Osteocyte (in vitro differentiated cells): ENCODE measurements around the gene ITGA3. TPM values are rescaled to one million over a fixed set of nuclear protein-coding genes. Genes with fewer than 3 reads are reported as not detected.

Experiments used
- DNase-seq: peaks from one replicate; pipeline ENCODE4 v3.0.0; 2021; ENCODE audit warnings: mixed read lengths; ENCODE audit not compliant: unreplicated experiment; ENCODE audit errors: extremely low spot score
- H3K27ac Mint-ChIP-seq: one replicate; pipeline ENCODE4 v1.8.0; 2021; ENCODE audit warnings: mild to moderate bottlenecking, mixed read lengths; ENCODE audit not compliant: unreplicated experiment
- H3K27me3 Mint-ChIP-seq: one replicate; pipeline ENCODE4 v1.8.0; 2021; ENCODE audit warnings: mixed read lengths; ENCODE audit not compliant: unreplicated experiment
- H3K36me3 Mint-ChIP-seq: one replicate; pipeline ENCODE4 v1.8.0; 2021; ENCODE audit warnings: mixed read lengths; ENCODE audit not compliant: unreplicated experiment
- H3K4me1 Mint-ChIP-seq: one replicate; pipeline ENCODE4 v1.8.0; 2021; ENCODE audit warnings: mixed read lengths; ENCODE audit not compliant: unreplicated experiment
- H3K4me3 Mint-ChIP-seq: one replicate; pipeline ENCODE4 v1.8.0; 2021; ENCODE audit warnings: mild to moderate bottlenecking, moderate library complexity, mixed read lengths; ENCODE audit not compliant: unreplicated experiment
- H3K9me3 Mint-ChIP-seq: one replicate; pipeline ENCODE4 v1.8.0; 2021; ENCODE audit warnings: mixed read lengths; ENCODE audit not compliant: unreplicated experiment
- total RNA-seq: library from RNA; stranded (reverse); gene quantifications from 2 replicates; pipeline ENCODE4 v1.2.1, GENCODE V29; 2021
- TF ChIP-seq, protein P1 (sequence below): fragments of 200-600 bp; sonication (generic); IDR thresholded peaks from 2 replicates; pipeline ENCODE4 v1.5.0; 2021; ENCODE audit warnings: antibody characterized with exemption, mild to moderate bottlenecking, moderate library complexity

ITGA3 gene
- total RNA-seq, 1 donor from 2014 or later, result 201 TPM

DNA sequence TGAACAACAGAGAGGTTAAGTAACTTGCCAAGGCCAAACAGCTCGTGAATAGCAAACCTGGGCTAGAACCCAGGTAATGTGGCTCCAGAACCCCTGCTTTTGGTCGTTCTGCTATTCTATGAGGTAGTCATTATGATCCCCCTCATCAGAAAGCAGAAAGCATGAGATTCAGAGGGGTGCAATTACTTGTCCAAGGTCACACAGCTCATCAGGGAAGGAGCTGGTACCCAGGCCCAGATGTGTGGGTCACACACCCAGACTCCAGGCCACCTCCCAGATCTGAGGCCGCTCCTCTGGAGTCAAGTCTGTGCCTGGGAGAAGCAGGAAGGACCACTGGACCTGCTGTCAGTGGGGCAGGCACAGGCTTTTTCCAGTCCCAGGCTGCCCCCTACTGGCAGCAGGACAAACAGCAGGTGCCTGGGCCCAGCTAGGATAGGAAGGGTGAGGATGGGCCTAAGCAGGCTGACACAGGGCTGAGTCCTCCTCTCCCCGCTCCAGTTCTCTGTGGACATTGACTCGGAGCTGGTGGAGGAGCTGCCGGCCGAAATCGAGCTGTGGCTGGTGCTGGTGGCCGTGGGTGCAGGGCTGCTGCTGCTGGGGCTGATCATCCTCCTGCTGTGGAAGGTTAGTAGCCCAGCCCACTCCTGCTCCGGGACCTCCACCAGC lies 31.5 kb downstream of the ITGA3 start:
- Mint-ChIP-seq H3K27me3 (no peaks in the 10 kb centered on the region), H3K36me3 (peaks cover 39% of the 10 kb centered on the region), H3K9me3 (no peaks in the 10 kb centered on the region), H3K27ac (no peak overlapping the region), H3K4me3 (no peak overlapping the region), H3K4me1 (no peaks in the 10 kb centered on the region)
- peak; percentile 93 for DNase-seq
- TF ChIP-seq, protein P1, sequence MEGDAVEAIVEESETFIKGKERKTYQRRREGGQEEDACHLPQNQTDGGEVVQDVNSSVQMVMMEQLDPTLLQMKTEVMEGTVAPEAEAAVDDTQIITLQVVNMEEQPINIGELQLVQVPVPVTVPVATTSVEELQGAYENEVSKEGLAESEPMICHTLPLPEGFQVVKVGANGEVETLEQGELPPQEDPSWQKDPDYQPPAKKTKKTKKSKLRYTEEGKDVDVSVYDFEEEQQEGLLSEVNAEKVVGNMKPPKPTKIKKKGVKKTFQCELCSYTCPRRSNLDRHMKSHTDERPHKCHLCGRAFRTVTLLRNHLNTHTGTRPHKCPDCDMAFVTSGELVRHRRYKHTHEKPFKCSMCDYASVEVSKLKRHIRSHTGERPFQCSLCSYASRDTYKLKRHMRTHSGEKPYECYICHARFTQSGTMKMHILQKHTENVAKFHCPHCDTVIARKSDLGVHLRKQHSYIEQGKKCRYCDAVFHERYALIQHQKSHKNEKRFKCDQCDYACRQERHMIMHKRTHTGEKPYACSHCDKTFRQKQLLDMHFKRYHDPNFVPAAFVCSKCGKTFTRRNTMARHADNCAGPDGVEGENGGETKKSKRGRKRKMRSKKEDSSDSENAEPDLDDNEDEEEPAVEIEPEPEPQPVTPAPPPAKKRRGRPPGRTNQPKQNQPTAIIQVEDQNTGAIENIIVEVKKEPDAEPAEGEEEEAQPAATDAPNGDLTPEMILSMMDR, result peak; percentile 97

DNA sequence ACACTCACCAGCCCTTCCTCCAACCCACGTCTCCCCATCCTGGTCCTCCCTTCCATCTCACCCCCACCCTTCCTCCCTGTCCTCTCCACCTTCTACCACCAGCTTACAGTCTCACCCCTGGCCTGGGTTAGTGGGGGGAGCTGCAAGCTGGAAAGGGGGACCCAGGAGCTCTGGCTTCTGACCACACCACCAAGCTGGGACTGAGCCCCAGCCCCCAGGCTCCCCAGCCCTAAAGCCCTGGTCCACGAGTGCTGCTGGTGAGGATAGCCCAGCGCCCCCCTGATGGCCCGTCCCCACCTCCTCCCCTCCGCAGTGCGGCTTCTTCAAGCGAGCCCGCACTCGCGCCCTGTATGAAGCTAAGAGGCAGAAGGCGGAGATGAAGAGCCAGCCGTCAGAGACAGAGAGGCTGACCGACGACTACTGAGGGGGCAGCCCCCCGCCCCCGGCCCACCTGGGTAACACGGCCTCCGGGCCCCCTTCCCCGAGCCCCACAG lies 32.0 kb downstream of the ITGA3 start:
- Mint-ChIP-seq H3K27ac (no peak overlapping the region), H3K27me3 (no peaks in the 10 kb centered on the region), H3K9me3 (no peaks in the 10 kb centered on the region), H3K36me3 (peaks cover 34% of the 10 kb centered on the region), H3K4me3 (no peak overlapping the region), H3K4me1 (no peaks in the 10 kb centered on the region)
- DNase-seq, result no peak
- TF ChIP-seq, protein P1, result no peak

DNA sequence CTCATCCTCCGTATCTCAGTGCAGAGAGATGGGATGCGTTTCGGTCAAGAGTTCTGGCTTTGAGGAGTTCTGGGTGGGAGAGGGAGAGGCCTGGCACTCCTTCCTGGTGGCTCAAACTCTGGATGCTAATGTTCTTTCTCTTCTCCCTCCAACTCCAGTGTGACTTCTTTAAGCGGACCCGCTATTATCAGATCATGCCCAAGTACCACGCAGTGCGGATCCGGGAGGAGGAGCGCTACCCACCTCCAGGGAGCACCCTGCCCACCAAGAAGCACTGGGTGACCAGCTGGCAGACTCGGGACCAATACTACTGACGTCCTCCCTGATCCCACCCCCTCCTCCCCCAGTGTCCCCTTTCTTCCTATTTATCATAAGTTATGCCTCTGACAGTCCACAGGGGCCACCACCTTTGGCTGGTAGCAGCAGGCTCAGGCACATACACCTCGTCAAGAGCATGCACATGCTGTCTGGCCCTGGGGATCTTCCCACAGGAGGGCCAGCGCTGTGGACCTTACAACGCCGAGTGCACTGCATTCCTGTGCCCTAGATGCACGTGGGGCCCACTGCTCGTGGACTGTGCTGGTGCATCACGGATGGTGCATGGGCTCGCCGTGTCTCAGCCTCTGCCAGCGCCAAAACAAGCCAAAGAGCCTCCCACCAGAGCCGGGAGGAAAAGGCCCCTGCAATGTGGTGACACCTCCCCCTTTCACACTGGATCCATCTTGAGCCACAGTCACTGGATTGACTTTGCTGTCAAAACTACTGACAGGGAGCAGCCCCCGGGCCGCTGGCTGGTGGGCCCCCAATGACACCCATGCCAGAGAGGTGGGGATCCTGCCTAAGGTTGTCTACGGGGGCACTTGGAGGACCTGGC lies 33.3 kb downstream of the ITGA3 start:
- no peak overlapping the region for H3K27ac Mint-ChIP-seq
- TF ChIP-seq, protein P1, result no peak
- H3K36me3 Mint-ChIP-seq, result peaks cover 26% of the 10 kb centered on the region
- H3K27me3 Mint-ChIP-seq, result no peaks in the 10 kb centered on the region
- DNase-seq, result no peak
- peaks cover 5% of the 10 kb centered on the region for H3K4me1 Mint-ChIP-seq
- no peaks in the 10 kb centered on the region for H3K9me3 Mint-ChIP-seq
- H3K4me3 Mint-ChIP-seq, result no peak overlapping the region

DNA sequence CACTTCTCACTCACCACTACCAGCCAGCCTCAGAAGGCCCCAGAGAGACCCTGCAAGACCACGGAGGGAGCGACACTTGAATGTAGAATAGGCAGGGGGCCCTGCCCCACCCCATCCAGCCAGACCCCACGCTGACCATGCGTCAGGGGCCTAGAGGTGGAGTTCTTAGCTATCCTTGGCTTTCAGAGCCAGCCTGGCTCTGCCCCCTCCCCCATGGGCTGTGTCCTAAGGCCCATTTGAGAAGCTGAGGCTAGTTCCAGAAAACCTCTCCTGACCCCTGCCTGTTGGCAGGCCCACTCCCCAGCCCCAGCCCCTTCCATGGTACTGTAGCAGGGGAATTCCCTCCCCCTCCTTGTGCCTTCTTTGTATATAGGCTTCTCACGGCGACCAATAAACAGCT lies 34.2 kb downstream of the ITGA3 start:
- Mint-ChIP-seq H3K9me3 (no peaks in the 10 kb centered on the region), H3K4me1 (peaks cover 14% of the 10 kb centered on the region), H3K27me3 (no peaks in the 10 kb centered on the region), H3K4me3 (no peak overlapping the region), H3K36me3 (peaks cover 21% of the 10 kb centered on the region), H3K27ac (no peak overlapping the region)
- TF ChIP-seq, protein P1, result no peak
- no peak for DNase-seq
